NCI-H526 (cell line): ENCODE data around the gene DNM1L.

Source experiments
- DNase-seq, 2 experiments: peaks; one replicate each; lab custom pipeline; 2025; lab: John Stamatoyannopoulos, UW

Gene DNM1L

GRCh38 chr12:32679091-32679919, at the start of gene DNM1L:
DNM1L (plus strand) TSS chr12:32679301; CDS start chr12:32679364, 63 bp downstream.
- DNase-seq: peak; percentile 96 to 98

GRCh38 chr12:32641287-32641901, 37.7 kb upstream of the DNM1L start:
- no peak for DNase-seq

- no peak for DNase-seq
Observed at GRCh38 chr12:32644431-32644830, 34.7 kb upstream of the DNM1L start.

GRCh38 chr12:32647275-32647674, 31.8 kb upstream of the DNM1L start:
- DNase-seq: no peak

- no peak for DNase-seq
Observed at GRCh38 chr12:32650508-32650907, 28.6 kb upstream of the DNM1L start.

- no peak for DNase-seq
Observed at GRCh38 chr12:32651151-32651955, 27.7 kb upstream of the DNM1L start.

- no peak for DNase-seq
Observed at GRCh38 chr12:32651956-32652210, 27.2 kb upstream of the DNM1L start.

GRCh38 chr12:32659908-32660440, 19.1 kb upstream of the DNM1L start:
- DNase-seq: no peak

GRCh38 chr12:32661706-32662105, 17.4 kb upstream of the DNM1L start:
- no peak for DNase-seq

GRCh38 chr12:32662665-32663064, 16.4 kb upstream of the DNM1L start:
- DNase-seq: no peak

- DNase-seq: no peak
Observed at GRCh38 chr12:32666018-32666417, 13.1 kb upstream of the DNM1L start.

GRCh38 chr12:32669584-32669983, 9.5 kb upstream of the DNM1L start:
- DNase-seq: no peak

- DNase-seq: peak in 1 of 2 experiments; percentile 76
Observed at GRCh38 chr12:32671930-32672780, 6.9 kb upstream of the DNM1L start.

GRCh38 chr12:32679920-32680237, 778 bp downstream of the DNM1L start:
- no peak for DNase-seq

GRCh38 chr12:32680787-32681186, 1.7 kb downstream of the DNM1L start:
- DNase-seq: no peak

- no peak for DNase-seq
Observed at GRCh38 chr12:32681272-32681671, 2.2 kb downstream of the DNM1L start.

- DNase-seq: no peak
Observed at GRCh38 chr12:32686340-32686739, 7.2 kb downstream of the DNM1L start.

GRCh38 chr12:32688786-32689185, 9.7 kb downstream of the DNM1L start:
- DNase-seq: no peak

GRCh38 chr12:32690927-32691326, 11.8 kb downstream of the DNM1L start:
- no peak for DNase-seq

GRCh38 chr12:32692358-32692757, 13.3 kb downstream of the DNM1L start:
- DNase-seq: no peak

- DNase-seq: no peak
Observed at GRCh38 chr12:32693036-32693435, 13.9 kb downstream of the DNM1L start.

- DNase-seq: no peak
Observed at GRCh38 chr12:32695787-32696186, 16.7 kb downstream of the DNM1L start.
